ENCODE results near the gene COL28A1.

Gene COL28A1

GRCh38 chr7:7349156-7349555 lies 186.5 kb downstream of the COL28A1 start:
- no peaks in the 10 kb centered on the region for H3K79me2 ChIP-seq (ENCODE audit: insufficient read depth, low read length)
- no peaks in the 10 kb centered on the region for H3K9me2 ChIP-seq (ENCODE audit: low read depth, low read length)
- no peak overlapping the region for H3K27ac ChIP-seq (ENCODE audit: low read depth, low read length, poor library complexity, severe bottlenecking)
- no peaks in the 10 kb centered on the region for H4K20me1 ChIP-seq (ENCODE audit: insufficient read depth, low read length)
- H3K4me3 ChIP-seq (ENCODE audit: low read depth, low read length, poor library complexity, severe bottlenecking), result no peak overlapping the region
- H3K36me3 ChIP-seq (ENCODE audit: insufficient read depth, low read length), result no peaks in the 10 kb centered on the region
- TF ChIP-seq CTCF (IDR thresholded peaks at IDR 0.05; ENCODE audit: low read length) (no peak), EZH2 (IDR thresholded peaks at IDR 0.05; ENCODE audit: borderline replicate concordance, low read length) (no peak)
- no peak overlapping the region for H3K4me2 ChIP-seq (ENCODE audit: low read length)
- H3K4me1 ChIP-seq (ENCODE audit: insufficient read depth, low read length, severe bottlenecking), result no peaks in the 10 kb centered on the region
- no peaks in the 10 kb centered on the region for H3F3A ChIP-seq (ENCODE audit: insufficient read depth, low read length)
- H3K9ac ChIP-seq (ENCODE audit: low read length), result no peak overlapping the region
- H2AFZ ChIP-seq (ENCODE audit: low read length), result no peak overlapping the region
- H3K9me3 ChIP-seq (ENCODE audit: low read length), result no peaks in the 10 kb centered on the region
- no peaks in the 10 kb centered on the region for H3K27me3 ChIP-seq (ENCODE audit: insufficient read depth, low read length)

DNA sequence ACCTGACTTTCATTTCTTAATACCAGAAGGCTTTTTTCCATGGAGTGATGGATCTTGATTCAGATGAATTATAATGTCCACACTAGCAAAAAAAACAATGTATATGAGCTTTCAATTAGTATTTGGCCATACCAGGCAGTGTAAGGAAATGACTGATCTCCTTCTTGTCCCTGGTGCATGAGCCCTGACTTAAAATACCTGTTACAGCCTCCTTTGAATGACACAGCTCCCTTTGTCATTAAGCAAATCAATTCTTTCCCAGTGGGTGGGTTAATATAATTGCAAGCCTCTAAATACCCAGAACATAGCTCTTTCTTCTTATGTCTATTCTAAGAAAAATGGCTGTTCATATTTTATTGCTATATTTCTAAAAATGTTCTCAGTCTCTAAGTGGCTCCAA lies 188.6 kb downstream of the COL28A1 start:
- H3K27me3 ChIP-seq (ENCODE audit: insufficient read depth, low read length), result no peaks in the 10 kb centered on the region
- H3K9me2 ChIP-seq (ENCODE audit: low read depth, low read length), result no peaks in the 10 kb centered on the region; the same call in 1 of the 2 replicates
- H3K79me2 ChIP-seq (ENCODE audit: insufficient read depth, low read length), result no peaks in the 10 kb centered on the region
- no peaks in the 10 kb centered on the region for H3K36me3 ChIP-seq (ENCODE audit: insufficient read depth, low read length)
- no peak overlapping the region for H3K4me3 ChIP-seq (ENCODE audit: low read depth, low read length, poor library complexity, severe bottlenecking)
- no peak overlapping the region for H3K27ac ChIP-seq (ENCODE audit: low read depth, low read length, poor library complexity, severe bottlenecking)
- H3K4me2 ChIP-seq (ENCODE audit: low read length), result no peak overlapping the region
- H2AFZ ChIP-seq (ENCODE audit: low read length), result no peak overlapping the region
- no peaks in the 10 kb centered on the region for H3K9me3 ChIP-seq (ENCODE audit: low read length)
- no peaks in the 10 kb centered on the region for H4K20me1 ChIP-seq (ENCODE audit: insufficient read depth, low read length)
- H3K4me1 ChIP-seq (ENCODE audit: insufficient read depth, low read length, severe bottlenecking), result no peaks in the 10 kb centered on the region
- H3K9ac ChIP-seq (ENCODE audit: low read length), result no peak overlapping the region
- H3F3A ChIP-seq (ENCODE audit: insufficient read depth, low read length), result no peaks in the 10 kb centered on the region
- no peak for TF ChIP-seq CTCF (IDR thresholded peaks at IDR 0.05; ENCODE audit: low read length)
- no peak for TF ChIP-seq EZH2 (IDR thresholded peaks at IDR 0.05; ENCODE audit: borderline replicate concordance, low read length)

DNA sequence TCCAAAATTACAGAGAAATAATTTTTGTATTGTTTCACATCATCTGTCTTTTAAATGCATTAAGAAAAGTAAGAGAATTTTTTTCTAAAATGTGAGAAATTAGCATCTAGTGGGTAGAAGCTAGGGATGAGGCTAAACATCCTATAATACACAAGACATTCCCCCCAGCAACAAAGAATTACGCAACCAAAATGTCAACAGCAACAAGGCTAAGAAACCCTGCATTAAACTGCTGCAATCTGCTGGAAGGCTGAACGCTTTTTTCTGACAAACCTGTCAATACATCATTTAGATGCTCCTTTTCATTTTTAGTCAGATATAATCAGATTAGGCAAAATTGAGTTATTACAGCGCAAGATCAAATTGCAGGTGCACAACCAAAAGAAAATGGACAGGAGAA lies 191.1 kb downstream of the COL28A1 start:
- no peaks in the 10 kb centered on the region for H3K36me3 ChIP-seq (ENCODE audit: insufficient read depth, low read length)
- no peak overlapping the region for H3K4me2 ChIP-seq (ENCODE audit: low read length)
- no peaks in the 10 kb centered on the region for H3K4me1 ChIP-seq (ENCODE audit: insufficient read depth, low read length, severe bottlenecking)
- no peaks in the 10 kb centered on the region for H3F3A ChIP-seq (ENCODE audit: insufficient read depth, low read length)
- H2AFZ ChIP-seq (ENCODE audit: low read length), result no peak overlapping the region
- H3K9ac ChIP-seq (ENCODE audit: low read length), result no peak overlapping the region
- no peak overlapping the region for H3K27ac ChIP-seq (ENCODE audit: low read depth, low read length, poor library complexity, severe bottlenecking)
- no peaks in the 10 kb centered on the region for H3K79me2 ChIP-seq (ENCODE audit: insufficient read depth, low read length)
- H3K9me3 ChIP-seq (ENCODE audit: low read length), result no peaks in the 10 kb centered on the region
- H3K27me3 ChIP-seq (ENCODE audit: insufficient read depth, low read length), result no peaks in the 10 kb centered on the region
- no peaks in the 10 kb centered on the region; the same call in 1 of the 2 replicates for H3K9me2 ChIP-seq (ENCODE audit: low read depth, low read length)
- no peak for TF ChIP-seq EZH2 (IDR thresholded peaks at IDR 0.05; ENCODE audit: borderline replicate concordance, low read length)
- no peak for TF ChIP-seq CTCF (IDR thresholded peaks at IDR 0.05; ENCODE audit: low read length)
- no peaks in the 10 kb centered on the region for H4K20me1 ChIP-seq (ENCODE audit: insufficient read depth, low read length)
- no peak overlapping the region for H3K4me3 ChIP-seq (ENCODE audit: low read depth, low read length, poor library complexity, severe bottlenecking)

All from OCI-LY1 (cell line).